Cardiac fibroblast (primary cell): ENCODE data around the gene CRYBG2.
"Not testable (repeated sequence)": the region's sequence is repeated elsewhere in the genome, so short reads cannot be mapped to it uniquely, and the experiment has no call there.

ENCODE experiments used
- DNase-seq, 2 donors: peaks; one replicate each; pipeline versions ENCODE4 v3.0.0 to v3.0.0-alpha.2; 2010; ENCODE audit warnings: low read depth in 2 of 2
- H3K4me3 ChIP-seq, 2 donors: replicated peaks in 1 of 2; 1 replicate in 1 of 2; 2 replicates in 1 of 2; pipeline ENCODE4 v1.5.1; 2011; ENCODE audit warnings: low read depth in 2 of 2, low read length in 2 of 2, mild to moderate bottlenecking in 2 of 2, moderate library complexity in 1 of 2
- CTCF ChIP-seq: IDR thresholded peaks from one replicate; pipeline ENCODE4 v1.5.1; 2011; ENCODE audit warnings: low read depth, mild to moderate bottlenecking, low read length, inconsistent platforms

The CRYBG2 gene

GRCh38 chr1:26297057-26297790, 56.7 kb downstream of the CRYBG2 start:
- DNase-seq = no peak
- TF ChIP-seq CTCF = no peak
- H3K4me3 ChIP-seq = no peak overlapping the region

GRCh38 chr1:26296340-26297056, 57.4 kb downstream of the CRYBG2 start:
- no peak for DNase-seq
- H3K4me3 ChIP-seq = no peak overlapping the region
- TF ChIP-seq CTCF = no peak

- TF ChIP-seq CTCF = no peak
- H3K4me3 ChIP-seq = no peak overlapping the region
- DNase-seq = no peak
These were observed 58.5 kb downstream of the CRYBG2 start for GRCh38 chr1:26295194-26296138.

GRCh38 chr1:26293911-26294463, 59.9 kb downstream of the CRYBG2 start:
- H3K4me3 ChIP-seq = no peak overlapping the region
- no peak for DNase-seq

GRCh38 chr1:26292735-26293134, 61.2 kb downstream of the CRYBG2 start:
- not testable (repeated sequence) for H3K4me3 ChIP-seq, DNase-seq

More at GRCh38 chr1:26293911-26294463, 59.9 kb downstream of the CRYBG2 start:
- no peak for TF ChIP-seq CTCF

- no peak for TF ChIP-seq CTCF
- no peak overlapping the region for H3K4me3 ChIP-seq
- no peak for DNase-seq
These were observed 62.0 kb downstream of the CRYBG2 start for GRCh38 chr1:26291939-26292338.
